NCI-H460 (cell line): Measurements from ENCODE around the gene SCRN3. TPM values are rescaled to one million over a fixed set of nuclear protein-coding genes. Genes with fewer than 3 reads are reported as not detected.
"Not testable (repeated sequence)": the region's sequence is repeated elsewhere in the genome, so short reads cannot be mapped to it uniquely, and the experiment has no call there.

ENCODE experiments used
- DNase-seq: peaks from one replicate; pipeline ENCODE4 v3.0.0-alpha.2; 2016; ENCODE audit warnings: low read depth; ENCODE audit errors: extremely low read depth
- polyA plus RNA-seq: library from polyadenylated mRNA; depleted of rRNA; stranded (reverse); fragments of >200 nt; gene quantifications from 2 replicates; pipeline ENCODE4 v1.2.3, GENCODE V29; 2014; cell fraction: nucleus; rRNA removed
- total RNA-seq: library from RNA; depleted of rRNA; stranded (reverse); fragments of >200 nt; shearing (Covaris generic); gene quantifications from 2 replicates; pipeline ENCODE4 v1.2.3, GENCODE V29; 2014; rRNA removed

Gene SCRN3, protein sequence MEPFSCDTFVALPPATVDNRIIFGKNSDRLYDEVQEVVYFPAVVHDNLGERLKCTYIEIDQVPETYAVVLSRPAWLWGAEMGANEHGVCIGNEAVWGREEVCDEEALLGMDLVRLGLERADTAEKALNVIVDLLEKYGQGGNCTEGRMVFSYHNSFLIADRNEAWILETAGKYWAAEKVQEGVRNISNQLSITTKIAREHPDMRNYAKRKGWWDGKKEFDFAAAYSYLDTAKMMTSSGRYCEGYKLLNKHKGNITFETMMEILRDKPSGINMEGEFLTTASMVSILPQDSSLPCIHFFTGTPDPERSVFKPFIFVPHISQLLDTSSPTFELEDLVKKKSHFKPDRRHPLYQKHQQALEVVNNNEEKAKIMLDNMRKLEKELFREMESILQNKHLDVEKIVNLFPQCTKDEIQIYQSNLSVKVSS
- 22.3 and 30.3 TPM in 2 replicates for total RNA-seq
- polyA plus RNA-seq = 7.8 and 13.3 TPM in 2 replicates

DNA sequence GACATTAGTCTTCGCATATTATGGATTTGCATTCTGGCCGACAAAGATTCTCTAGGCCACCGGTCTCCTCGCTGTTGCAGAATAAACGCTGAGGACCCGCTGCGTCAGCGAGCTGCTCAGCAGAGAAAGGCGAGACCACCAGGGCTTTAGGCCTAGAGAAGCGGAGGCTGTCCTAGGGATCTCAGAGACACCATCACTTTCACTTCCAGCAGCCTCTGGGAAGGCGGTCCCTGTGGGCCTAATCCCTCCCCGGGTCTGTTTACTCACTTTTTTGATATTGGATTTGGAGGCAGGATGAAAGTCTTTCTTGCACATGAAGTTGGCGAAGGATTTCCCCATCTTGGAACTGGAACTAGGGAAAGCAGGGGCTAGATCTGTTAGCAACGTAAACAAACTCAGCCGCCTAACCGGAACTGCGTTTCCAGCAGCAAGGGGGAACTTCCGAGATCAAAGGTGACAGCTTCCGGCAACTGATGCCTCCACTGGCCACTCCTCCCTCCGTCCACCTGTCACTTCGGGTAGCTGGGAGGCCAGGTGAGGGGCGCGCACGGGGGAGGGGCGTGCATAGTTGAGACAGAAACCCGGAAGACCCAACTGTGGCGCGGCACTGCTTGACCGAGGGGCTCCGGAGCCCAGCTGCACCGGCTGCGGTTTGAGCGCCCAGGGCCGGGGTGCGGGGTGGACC is at the start of gene SCRN3:
SCRN3 (plus strand) TSS at position 447 of the 685 bp plus-strand sequence. CDS start 2,554 bp downstream, outside the sequence.
- peak; percentile 61 for DNase-seq

DNA sequence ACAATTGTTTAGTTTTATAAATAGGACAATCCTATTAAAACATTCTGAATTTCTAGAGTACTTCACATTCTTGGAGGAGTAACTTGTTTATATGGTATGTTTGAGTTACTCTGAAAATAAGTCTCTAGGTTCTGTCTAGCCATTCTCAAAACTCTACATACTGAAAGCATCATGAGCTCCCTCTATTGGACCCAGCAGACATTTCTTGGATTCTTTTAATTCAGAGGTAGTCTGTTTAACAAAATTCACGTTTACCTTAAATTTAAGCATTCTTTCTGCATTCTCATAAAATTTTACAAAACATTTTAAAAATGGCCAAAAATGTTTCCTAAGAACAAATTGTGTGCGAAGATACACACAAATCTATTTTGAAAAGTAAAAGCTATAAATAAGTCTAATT is 45.5 kb upstream of the SCRN3 start:
- DNase-seq = no peak

DNA sequence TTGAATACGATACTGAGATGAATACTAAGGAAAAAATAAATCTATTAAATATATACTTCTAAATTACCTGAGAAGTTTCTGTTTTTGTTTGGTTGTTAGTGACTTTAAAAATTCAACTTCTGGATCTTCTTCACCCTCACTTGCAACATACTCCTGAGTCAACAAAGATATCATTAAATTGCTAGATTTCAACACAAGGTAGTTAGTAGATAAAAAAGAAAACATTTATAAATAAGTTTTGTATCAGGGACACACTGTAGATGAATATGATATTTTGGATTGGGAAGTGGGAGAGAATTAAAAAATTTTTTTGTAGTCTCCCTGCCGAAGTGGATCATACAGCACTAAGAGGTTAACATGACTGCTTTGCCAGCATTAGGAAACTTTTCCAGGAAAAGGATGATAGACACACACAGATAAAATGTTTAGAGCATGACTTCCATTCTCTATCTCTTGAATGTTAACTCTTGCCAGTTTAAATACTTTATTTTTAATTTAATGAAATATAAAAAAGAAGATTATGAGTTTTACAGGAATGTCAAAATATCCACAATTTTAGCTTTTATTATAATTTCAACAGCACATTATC is 44.8 kb upstream of the SCRN3 start:
- no peak for DNase-seq

DNA sequence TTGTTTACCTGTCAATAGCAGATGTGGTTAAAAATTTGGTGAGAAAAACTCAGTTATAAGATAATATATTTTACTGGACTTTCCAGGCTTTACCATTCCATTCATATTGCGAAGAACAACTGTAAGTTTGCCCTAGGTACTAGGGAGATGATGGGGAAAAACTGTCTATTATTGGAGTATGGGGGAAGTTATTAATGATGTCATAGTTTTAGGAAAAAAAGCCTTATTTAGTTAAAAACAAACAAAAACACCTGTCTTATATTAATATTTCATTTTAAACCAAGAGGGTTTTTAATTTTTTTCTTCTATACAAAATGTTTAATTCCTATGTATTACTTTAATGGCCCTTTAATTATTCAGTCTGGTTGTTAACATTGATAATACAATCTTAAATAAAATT is 42.5 kb upstream of the SCRN3 start:
- no peak for DNase-seq

DNA sequence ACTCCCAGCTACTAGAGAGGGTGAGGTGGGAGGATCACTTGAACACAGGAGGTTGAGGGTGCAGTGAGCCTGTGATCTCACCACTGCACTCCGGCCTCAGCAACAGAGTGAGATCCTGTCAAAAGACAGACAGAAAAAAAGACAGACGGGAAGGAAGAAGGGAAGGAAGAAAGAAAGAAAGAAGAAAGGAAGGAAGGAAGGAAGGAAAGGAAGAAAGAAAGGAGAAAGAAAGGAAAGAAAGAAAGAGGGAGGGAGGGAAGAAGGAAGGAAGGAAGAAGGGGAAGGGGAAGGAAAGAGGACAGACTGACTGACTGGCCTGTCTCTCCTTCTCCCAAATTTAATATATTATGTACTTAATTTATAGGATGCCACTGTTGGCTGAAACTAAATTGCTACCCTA is 39.2 kb upstream of the SCRN3 start:
- DNase-seq = no peak

DNA sequence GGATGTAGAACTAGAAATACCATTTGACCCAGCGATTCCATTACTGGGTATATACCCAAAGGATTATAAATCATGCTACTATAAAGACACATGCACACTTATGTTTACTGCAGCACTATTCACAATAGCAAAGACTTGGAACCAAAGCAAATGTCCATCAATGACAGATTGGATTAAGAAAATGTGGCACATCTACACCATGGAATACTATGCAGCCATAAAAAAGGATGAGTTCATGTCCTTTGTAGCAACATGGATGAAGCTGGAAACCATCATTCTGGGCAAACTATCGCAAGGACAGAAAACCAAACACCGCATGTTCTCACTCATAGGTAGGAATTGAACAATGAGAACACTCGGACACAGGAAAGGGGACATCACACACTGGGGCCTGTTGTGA is 35.9 kb upstream of the SCRN3 start:
- DNase-seq = not testable (repeated sequence)

DNA sequence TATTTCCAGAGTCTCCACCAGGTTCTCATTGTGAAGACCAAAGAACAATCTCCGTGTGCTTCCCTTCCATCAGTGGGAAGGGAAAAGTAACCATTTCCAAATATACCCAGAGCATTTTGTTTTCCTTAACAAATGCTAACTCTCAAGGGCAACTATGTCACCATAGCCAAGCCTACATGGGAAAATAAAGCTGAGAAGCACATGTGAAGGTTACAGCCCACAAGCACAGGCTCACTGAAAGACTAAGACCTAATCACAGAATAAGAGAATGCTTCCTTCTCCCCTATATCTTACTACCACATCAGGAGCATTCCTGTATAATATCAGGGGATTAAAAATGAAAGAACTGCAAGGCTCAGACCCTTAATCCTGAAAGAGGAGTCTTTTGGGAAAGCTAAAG is 32.6 kb upstream of the SCRN3 start:
- no peak for DNase-seq

DNA sequence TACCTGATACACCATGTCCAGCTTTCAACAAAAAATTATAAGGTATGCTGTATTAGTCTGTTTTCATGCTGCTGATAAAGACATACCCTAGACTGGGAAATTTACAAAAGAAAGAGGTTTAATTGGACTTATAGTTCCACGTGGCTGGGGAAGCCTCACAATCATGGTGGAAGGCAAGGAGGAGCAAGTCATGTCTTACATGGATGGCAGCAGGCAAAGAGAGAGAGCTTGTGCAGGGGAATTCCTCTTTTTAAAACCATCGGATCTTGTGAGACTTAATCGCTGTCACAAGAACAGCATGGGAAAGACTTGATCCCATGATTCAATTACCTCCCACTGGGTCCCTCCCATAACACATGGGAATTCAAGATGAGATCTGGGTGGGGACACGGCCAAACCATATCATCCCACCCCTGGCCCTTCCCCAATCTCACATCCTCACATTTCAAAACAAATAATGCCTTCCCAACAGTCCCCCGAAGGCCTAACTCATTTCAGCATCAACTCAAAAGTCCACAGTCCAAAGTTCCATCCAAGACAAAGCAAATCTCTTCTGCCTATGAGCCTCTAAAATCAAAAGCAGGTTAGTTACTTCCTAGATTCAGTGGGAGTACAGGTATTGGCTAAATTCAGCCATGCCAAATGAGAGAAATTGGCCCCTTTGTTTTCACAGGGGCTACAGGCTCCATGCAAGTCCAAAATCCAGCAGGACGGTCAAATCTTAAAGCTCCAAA is 31.9 kb upstream of the SCRN3 start:
- DNase-seq = not testable (repeated sequence)

DNA sequence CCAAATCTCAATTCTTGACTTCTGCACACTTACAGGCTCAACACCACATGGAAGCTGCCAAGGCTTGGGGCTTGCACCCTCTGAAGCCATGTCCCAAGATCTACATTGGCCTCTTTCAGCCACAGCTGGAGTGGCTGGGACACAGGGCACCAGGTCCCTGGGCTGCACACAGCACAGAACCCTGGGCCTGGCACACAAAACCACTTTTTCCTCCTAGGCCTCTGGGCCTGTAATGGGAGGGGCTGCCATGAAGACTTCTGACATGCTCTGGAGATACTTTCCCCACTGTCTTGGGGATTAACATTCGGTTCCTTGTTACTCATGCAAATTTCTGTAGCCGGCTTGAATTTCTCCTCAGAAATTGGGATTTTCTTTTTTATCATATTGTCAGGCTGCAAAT is 30.9 kb upstream of the SCRN3 start:
- DNase-seq = no peak

DNA sequence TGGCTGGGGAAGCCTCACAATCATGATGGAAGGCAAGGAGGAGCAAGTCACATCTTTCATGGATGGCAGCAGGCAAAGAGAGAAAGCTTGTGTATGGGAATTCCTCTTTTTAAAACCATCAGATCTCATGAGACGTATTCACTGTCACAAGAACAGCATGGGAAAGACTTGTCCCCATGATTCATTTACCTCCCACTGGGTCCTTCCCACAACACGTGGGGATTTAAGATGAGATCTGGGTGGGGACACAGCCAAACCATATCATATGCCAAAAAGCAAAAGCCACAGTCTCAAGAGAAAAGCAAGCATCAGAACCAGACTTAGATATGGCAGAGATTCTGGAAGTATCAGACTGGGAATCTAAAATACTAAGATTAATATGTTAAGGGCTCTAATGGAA is 30.0 kb upstream of the SCRN3 start:
- DNase-seq = no peak

DNA sequence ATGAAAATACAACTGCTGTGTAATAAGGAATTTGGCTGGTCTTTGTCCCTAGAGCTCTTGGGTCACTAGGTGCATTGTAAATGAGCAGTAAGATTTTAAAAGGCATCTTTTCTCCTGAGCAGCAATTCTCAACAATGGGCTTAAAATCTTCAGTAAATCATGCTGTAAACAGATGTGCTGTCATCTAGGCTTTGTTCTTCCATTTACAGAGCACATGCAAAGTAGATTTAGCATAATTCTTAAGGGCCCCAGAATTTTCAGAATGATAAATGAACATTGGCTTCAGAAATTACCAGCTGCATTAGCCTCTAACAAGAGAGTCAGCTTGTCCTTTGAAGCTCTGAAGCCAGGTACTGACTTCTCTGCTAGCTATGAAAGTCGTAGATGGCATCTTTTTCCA is 26.8 kb upstream of the SCRN3 start:
- no peak for DNase-seq

DNA sequence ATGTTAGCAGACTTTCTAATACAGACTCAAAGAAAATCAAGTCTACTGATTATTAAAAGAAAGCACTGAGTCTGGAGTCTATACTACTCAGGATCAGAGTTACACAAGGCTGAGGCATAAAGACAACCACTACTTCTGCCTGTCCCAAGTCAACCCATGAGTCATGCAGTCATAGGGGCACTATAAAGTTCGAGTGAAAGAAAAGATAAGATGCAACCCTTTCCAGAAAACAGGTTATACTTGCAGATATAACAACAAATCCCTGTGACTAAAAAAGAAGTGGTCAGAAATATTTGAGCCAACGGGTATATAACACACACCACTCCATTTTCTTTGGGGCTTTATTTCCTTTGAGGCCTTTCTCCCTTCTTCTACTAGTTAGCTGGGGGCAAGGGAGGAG is 18.6 kb upstream of the SCRN3 start:
- DNase-seq = no peak

DNA sequence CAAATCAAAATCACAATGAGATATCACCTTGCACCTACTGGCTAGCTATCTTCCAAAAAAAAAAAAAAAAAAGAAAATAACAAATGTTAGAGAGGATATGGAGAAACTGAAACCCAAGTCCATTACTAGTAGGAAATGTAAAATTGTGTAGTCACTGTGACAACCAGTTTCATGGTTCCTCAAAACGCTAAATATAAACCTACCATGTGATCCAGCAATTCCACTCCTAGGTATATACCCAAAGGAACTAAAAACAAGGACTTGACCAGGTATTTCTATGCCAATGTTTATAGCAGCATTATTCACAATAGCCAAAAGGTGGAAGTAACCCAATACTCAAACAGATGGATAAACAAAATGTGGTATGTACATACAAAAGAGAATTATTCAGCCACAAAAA is 11.7 kb upstream of the SCRN3 start:
- DNase-seq = no peak

DNA sequence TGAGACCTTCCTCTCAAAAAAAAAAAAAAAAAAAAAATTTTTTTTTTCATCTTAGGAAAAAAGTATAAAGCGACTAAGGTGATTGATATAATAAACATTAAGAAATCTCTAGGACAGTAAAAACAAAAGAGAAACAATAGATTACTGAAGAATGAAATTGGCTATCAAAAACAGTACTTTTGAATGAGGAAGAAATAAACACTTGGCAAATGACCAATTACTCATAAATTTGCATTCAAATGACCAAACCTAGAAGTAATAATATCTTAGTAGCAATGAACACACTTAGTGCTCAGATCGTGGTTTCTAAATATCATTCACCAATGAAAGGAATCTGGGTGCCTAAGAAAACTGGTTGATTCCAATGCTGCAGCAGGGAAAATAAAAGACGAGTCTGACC is 10.3 kb upstream of the SCRN3 start:
- no peak for DNase-seq

DNA sequence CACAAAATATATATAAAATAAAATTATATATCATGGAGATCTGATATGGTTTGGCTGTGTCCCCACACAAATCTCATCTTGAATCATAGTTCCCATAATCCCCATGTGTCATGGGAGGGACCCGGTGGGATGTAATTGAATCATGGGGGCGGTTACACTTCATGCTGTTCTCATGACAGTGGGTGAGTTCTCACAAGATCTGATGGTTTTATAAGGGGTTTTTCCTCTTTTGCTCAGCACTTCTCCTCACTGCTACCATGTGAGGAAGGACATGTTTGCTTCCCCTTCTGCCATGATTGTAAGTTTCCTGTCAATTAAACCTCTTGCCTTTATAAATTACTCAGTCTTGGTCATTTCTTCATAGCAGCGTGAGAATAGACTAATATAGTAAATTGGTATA is 6.8 kb upstream of the SCRN3 start:
- DNase-seq = not testable (repeated sequence)

DNA sequence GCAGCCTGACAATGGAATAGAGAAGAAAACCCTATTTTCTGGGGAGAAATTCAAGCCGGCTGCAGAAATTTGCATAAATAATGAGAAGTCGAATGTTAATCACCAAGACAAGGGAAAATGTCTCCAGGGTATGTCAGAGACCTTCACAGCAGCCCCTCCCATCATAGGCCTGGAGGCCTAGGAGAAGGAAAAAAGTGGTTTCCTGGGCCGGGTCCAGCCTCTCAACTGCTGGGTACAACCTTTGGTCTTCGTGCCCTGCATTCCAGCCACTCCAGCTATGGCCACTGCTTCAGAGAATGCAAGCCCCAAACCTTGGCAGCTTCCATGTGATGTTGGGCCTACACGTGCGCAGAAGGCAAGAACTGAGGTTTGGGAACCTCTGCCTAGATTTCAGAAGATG is 6.0 kb upstream of the SCRN3 start:
- no peak for DNase-seq

DNA sequence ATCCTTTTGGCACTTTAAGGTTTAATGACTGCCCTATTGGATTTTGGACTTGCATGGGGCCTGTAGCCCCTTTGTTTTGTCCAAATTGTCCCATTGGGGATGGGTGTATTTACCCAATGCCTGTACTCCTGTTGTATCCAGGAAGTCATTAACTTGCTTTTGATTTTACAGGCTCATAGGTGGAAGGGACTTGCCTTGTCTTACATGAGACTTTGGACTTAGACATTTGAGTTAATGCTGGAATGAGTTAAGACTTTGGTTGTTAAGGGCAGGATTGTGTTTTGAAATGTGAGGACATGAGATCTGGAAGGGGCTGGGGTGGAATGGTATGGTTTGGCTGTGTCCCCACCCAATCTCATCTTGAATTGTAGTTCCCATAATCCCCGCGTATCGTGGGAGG is 5.2 kb upstream of the SCRN3 start:
- not testable (repeated sequence) for DNase-seq

DNA sequence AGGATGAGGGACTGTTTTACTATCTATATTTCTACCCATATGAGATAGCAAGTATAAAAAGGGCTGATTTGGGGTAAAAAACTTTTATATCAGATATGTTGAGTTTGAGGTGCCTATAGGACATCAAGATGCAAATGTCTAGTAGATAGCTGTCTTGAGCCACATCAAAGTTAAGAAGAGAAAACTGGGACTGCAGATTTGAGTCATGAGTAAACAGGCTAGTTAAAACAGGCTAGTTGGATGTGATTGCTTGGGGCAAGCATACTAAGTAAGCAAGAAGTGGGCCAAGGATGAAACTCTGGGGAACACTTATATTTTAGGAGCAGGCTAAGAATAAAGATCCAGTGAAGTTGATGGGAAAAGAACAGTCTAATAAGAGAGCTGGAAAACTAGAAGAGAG is 2.8 kb upstream of the SCRN3 start:
- no peak for DNase-seq

DNA sequence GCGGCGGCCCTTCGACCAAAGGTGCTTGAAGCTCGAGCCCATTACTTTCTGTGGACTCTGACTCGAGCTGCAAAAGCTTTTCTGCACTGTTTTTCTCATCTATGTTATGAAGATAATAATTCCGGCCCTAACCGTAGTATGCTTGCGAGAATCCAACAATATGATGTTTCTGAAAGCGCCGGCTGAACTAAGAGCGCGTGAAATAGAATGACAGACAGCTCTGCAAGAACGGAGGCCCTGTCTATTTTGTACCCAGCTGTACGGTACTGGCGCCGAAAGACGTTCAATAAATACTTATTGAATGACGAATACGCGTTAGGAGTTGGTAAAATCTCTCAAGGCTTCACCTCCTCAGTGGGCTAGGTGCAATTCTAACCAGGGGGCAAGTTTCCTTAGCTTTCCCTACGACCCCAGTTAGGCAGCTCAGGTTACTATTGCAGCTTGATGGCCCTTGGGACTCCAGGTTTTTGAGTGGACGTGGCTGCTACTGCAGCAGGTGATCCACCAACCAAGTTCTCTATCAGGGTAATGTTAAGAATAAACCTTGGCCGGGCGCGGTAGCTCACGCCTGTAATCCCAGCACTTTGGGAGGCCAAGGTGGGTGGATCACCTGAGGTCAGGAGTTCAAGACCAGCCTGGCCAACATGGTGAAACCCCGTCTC is 570 bp downstream of the SCRN3 start:
- DNase-seq = no peak

DNA sequence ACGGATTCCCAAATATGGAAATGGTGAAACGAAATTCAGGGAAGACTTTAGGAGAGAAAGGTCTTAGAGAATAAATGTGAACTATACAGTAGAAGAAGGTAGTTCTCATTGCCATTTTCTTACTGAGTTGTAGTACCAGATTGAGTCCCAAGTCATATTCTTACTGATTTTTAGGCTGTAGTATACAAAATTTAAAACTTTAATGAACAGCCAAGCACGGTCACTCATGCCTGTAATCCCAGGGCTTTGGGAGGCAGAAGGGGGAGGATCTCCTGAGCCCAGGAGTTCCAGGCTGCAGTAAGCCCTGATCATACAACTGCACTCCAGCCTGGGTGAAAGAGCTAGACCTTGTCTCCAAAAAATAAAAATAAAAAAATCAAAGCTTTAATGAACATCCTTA is 2.2 kb downstream of the SCRN3 start:
- DNase-seq = no peak
